ENCODE data around the gene CREBBP. TPM values are rescaled to one million over a fixed set of nuclear protein-coding genes. Genes with fewer than 3 reads are reported as not detected.

The CREBBP gene
- total RNA-seq, 2 experiments from 2014 or later: 36.0 to 72.3 TPM

DNA sequence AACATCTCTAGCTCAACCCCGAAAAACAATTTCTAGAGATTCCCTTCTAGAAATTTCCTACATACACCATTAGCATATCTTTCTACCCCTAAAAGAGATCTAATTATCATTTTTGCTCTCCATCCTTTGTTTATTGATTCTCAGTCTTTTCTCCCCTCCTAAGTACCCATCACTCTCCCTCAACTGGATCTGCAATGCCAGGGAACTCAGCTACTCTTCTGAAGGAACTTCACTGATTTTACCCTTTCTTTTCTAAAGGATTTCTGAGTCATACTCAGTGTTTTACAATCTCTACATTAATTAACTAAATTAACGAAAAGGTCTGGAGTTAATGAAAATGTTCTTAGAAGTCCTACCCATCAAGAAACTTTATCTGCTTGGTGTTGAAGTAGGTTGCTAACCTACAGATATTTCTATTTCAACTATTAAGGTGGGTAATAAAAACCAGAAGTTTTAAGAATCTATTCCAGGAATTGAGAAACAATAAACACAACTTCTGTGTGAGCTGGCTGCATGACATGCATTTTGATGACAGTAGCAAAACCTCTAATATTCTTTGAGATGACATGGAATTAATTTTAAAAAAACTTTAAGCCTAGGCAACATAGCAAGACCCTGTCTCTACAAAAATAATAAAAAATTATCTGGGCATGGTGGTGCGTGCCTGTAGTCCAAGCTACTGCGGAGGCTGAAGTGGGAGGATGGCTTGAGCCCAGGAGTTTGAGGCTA is 13.6 kb downstream of the CREBBP start:
- Histone ChIP-seq H3K4me3 (ENCODE audit: low read depth, low read length, poor library complexity, severe bottlenecking) (no peak overlapping the region), H4K20me1 (ENCODE audit: insufficient read depth, low read length) (peaks cover 44% of the 10 kb centered on the region), H3K9me2 (ENCODE audit: insufficient read depth, low read length) (no peaks in the 10 kb centered on the region), H3K79me2 (ENCODE audit: insufficient read depth, low read depth, low read length) (peaks cover 100% of the 10 kb centered on the region), H3K36me3 (ENCODE audit: insufficient read depth, low read length) (no peaks in the 10 kb centered on the region), H3K27ac (ENCODE audit: low read depth, low read length, poor library complexity, severe bottlenecking) (no peak overlapping the region), H3K4me1 (ENCODE audit: insufficient read depth, low read length, poor library complexity, severe bottlenecking) (peaks cover 15% of the 10 kb centered on the region), H2AFZ (ENCODE audit: low read length) (no peak overlapping the region), H3K4me2 (ENCODE audit: low read length) (no peak overlapping the region), H3K9me3 (ENCODE audit: low read length) (no peaks in the 10 kb centered on the region)
- CTCF ChIA-PET (ENCODE audit: unreplicated experiment): no interaction called here
- no TSS peak for BruUV-seq (replicated peaks)
- no peak for TF ChIP-seq EZH2phosphoT487 (IDR thresholded peaks at IDR 0.05; ENCODE audit: borderline replicate concordance, low read depth, low read length)
- TF ChIP-seq, protein P1, sequence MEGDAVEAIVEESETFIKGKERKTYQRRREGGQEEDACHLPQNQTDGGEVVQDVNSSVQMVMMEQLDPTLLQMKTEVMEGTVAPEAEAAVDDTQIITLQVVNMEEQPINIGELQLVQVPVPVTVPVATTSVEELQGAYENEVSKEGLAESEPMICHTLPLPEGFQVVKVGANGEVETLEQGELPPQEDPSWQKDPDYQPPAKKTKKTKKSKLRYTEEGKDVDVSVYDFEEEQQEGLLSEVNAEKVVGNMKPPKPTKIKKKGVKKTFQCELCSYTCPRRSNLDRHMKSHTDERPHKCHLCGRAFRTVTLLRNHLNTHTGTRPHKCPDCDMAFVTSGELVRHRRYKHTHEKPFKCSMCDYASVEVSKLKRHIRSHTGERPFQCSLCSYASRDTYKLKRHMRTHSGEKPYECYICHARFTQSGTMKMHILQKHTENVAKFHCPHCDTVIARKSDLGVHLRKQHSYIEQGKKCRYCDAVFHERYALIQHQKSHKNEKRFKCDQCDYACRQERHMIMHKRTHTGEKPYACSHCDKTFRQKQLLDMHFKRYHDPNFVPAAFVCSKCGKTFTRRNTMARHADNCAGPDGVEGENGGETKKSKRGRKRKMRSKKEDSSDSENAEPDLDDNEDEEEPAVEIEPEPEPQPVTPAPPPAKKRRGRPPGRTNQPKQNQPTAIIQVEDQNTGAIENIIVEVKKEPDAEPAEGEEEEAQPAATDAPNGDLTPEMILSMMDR (conservative IDR thresholded peaks at IDR 0.05; ENCODE audit: low read length): no peak
- no peak for DNase-seq (ENCODE audit: low spot score)
- POLR2A ChIA-PET: interaction anchor here (0.6 to 0.8 kb wide), 2 partner anchors 11 to 185 kb away, joined by 3 to 5 read pairs; no protein-coding TSS in a partner anchor
- intact Hi-C loops (cut with micrococcal nuclease; ENCODE audit: unreplicated experiment): loop anchor here (5.0 kb wide), 1 partner anchor 70 kb away; no protein-coding TSS in a partner anchor

DNA sequence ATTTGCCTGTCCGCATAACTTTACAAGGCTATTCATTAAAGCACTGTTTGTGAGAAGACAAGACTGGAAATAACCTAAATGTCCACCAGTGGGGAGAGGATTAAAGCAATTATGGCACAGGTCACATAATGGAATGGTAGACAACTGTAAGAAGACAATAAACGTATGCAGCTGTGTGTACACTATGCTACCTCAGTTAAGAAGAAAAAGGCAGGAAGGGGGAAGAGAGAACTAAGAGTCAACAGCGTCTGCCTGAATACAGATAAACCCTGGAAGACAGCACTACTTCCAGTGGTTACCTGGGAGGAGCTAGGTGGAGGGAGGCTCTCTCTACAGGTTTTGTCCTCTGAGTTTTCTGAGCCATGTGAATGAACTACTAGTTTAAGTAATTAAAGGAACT is 15.3 kb downstream of the CREBBP start:
- no peak overlapping the region for H3K4me2 ChIP-seq (ENCODE audit: low read length)
- no peaks in the 10 kb centered on the region for H3K9me2 ChIP-seq (ENCODE audit: insufficient read depth, low read length)
- ChIA-PET CTCF (ENCODE audit: unreplicated experiment) (no interaction called here), POLR2A (no interaction called here)
- BruUV-seq (replicated peaks): no TSS peak
- peaks cover 39% of the 10 kb centered on the region for H4K20me1 ChIP-seq (ENCODE audit: insufficient read depth, low read length)
- H3K4me1 ChIP-seq (ENCODE audit: insufficient read depth, low read length, poor library complexity, severe bottlenecking): peaks cover 23% of the 10 kb centered on the region
- no peak overlapping the region for H3K27ac ChIP-seq (ENCODE audit: low read depth, low read length, poor library complexity, severe bottlenecking)
- no peaks in the 10 kb centered on the region for H3K36me3 ChIP-seq (ENCODE audit: insufficient read depth, low read length)
- no peak for DNase-seq (ENCODE audit: low spot score)
- TF ChIP-seq, protein P1 (conservative IDR thresholded peaks at IDR 0.05; ENCODE audit: low read length): no peak
- TF ChIP-seq EZH2phosphoT487 (IDR thresholded peaks at IDR 0.05; ENCODE audit: borderline replicate concordance, low read depth, low read length): no peak
- no peak overlapping the region for H2AFZ ChIP-seq (ENCODE audit: low read length)
- H3K4me3 ChIP-seq (ENCODE audit: low read depth, low read length, poor library complexity, severe bottlenecking): no peak overlapping the region
- peaks cover 100% of the 10 kb centered on the region for H3K79me2 ChIP-seq (ENCODE audit: insufficient read depth, low read depth, low read length)
- H3K9me3 ChIP-seq (ENCODE audit: low read length): no peaks in the 10 kb centered on the region
- intact Hi-C loops (cut with micrococcal nuclease; ENCODE audit: unreplicated experiment): loop anchor here (5.0 kb wide), 1 partner anchor 68 kb away; no protein-coding TSS in a partner anchor

DNA sequence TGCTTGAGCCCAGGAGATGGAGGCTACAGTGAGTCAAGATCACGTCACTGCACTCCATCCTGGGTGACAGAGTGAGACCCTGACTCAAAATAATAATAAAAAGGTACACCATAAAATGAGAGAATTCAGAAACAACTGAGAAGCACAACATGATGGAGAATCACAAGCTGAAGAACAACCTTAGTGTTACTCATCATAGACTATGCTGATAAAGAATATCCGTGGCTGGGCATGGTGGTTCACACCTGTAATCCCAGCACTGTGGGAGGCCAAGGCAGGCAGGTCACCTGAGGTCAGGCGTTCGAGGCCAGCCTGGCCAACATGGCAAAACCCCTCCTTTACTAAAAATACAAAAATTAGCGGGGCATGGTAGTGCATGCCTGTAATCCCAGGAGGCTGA is 16.0 kb downstream of the CREBBP start:
- Histone ChIP-seq H3K27ac (ENCODE audit: low read depth, low read length, poor library complexity, severe bottlenecking) (no peak overlapping the region), H3K79me2 (ENCODE audit: insufficient read depth, low read depth, low read length) (peaks cover 100% of the 10 kb centered on the region), H4K20me1 (ENCODE audit: insufficient read depth, low read length) (peaks cover 38% of the 10 kb centered on the region), H2AFZ (ENCODE audit: low read length) (no peak overlapping the region), H3K9me2 (ENCODE audit: insufficient read depth, low read length) (no peaks in the 10 kb centered on the region), H3K4me2 (ENCODE audit: low read length) (no peak overlapping the region), H3K36me3 (ENCODE audit: insufficient read depth, low read length) (no peaks in the 10 kb centered on the region), H3K4me3 (ENCODE audit: low read depth, low read length, poor library complexity, severe bottlenecking) (no peak overlapping the region), H3K9me3 (ENCODE audit: low read length) (no peaks in the 10 kb centered on the region), H3K4me1 (ENCODE audit: insufficient read depth, low read length, poor library complexity, severe bottlenecking) (peaks cover 30% of the 10 kb centered on the region)
- intact Hi-C loops (cut with micrococcal nuclease; ENCODE audit: unreplicated experiment): no loop called here
- ChIA-PET POLR2A (no interaction called here), CTCF (ENCODE audit: unreplicated experiment) (no interaction called here)
- BruUV-seq (replicated peaks): no TSS peak
- TF ChIP-seq EZH2phosphoT487 (IDR thresholded peaks at IDR 0.05; ENCODE audit: borderline replicate concordance, low read depth, low read length): no peak
- TF ChIP-seq, protein P1 (conservative IDR thresholded peaks at IDR 0.05; ENCODE audit: low read length): no peak
- DNase-seq (ENCODE audit: low spot score): no peak

Data from OCI-LY7 (cell line).